OCI-LY7 (cell line): ENCODE measurements around the gene NUDT6. TPM values are rescaled to one million over a fixed set of nuclear protein-coding genes. Genes with fewer than 3 reads are reported as not detected.

ENCODE experiments used
- BruUV-seq: library from RNA; stranded (reverse); fragments of 400-500 nt; replicated peaks from 2 replicates; lab custom pipeline; 2021; lab: Mats Ljungman, UMichigan
- CTCF ChIA-PET: fragments of 300-600 bp; sonication (Branson Sonifier 250); formaldehyde crosslinking; loops from one replicate; lab custom pipeline; 2022; ENCODE audit warnings: antibody characterized with exemption; ENCODE audit not compliant: unreplicated experiment; lab: Charles Lee
- POLR2A ChIA-PET: fragments of 300-600 bp; sonication (Branson Sonifier 250); formaldehyde crosslinking; loops from one replicate; lab custom pipeline; 2022; ENCODE audit warnings: antibody characterized with exemption; lab: Charles Lee
- DNase-seq: peaks from one replicate; pipeline ENCODE4 v3.0.0-alpha.2; 2015; ENCODE audit warnings: low spot score
- H2AFZ ChIP-seq: fragments of 200-600 bp; sonication (generic), shearing (Covaris generic); 2 replicates; pipeline ENCODE4 v1.6.1; 2014; ENCODE audit warnings: mild to moderate bottlenecking, antibody characterized with exemption, low read length, moderate library complexity
- H3K27ac ChIP-seq: fragments of 200-600 bp; sonication (generic); 2 replicates; pipeline ENCODE4 v1.5.1; 2014; ENCODE audit warnings: mixed run types, low read depth, mild to moderate bottlenecking, moderate library complexity, low read length, inconsistent platforms; ENCODE audit not compliant: poor library complexity, severe bottlenecking
- H3K36me3 ChIP-seq: fragments of 200-600 bp; sonication (generic); 2 replicates; pipeline ENCODE4 v1.6.1; 2014; ENCODE audit warnings: mild to moderate bottlenecking, antibody characterized with exemption, low read length, moderate library complexity, mixed read lengths; ENCODE audit not compliant: insufficient read depth
- H3K4me1 ChIP-seq: fragments of 200-600 bp; sonication (generic); 2 replicates; pipeline ENCODE4 v1.5.1; 2014; ENCODE audit warnings: mild to moderate bottlenecking, low read length; ENCODE audit not compliant: insufficient read depth, poor library complexity, severe bottlenecking
- H3K4me2 ChIP-seq: fragments of 200-600 bp; sonication (generic); 2 replicates; pipeline ENCODE4 v1.6.1; 2014; ENCODE audit warnings: mild to moderate bottlenecking, low read length
- H3K4me3 ChIP-seq: fragments of 200-600 bp; sonication (generic); 2 replicates; pipeline ENCODE4 v1.5.1; 2014; ENCODE audit warnings: mild to moderate bottlenecking, low read depth, low read length; ENCODE audit not compliant: poor library complexity, severe bottlenecking
- H3K79me2 ChIP-seq: fragments of 200-600 bp; sonication (generic); 2 replicates; pipeline ENCODE4 v1.6.1; 2016; ENCODE audit warnings: low read depth, mild to moderate bottlenecking, low read length, moderate library complexity, mixed read lengths; ENCODE audit not compliant: insufficient read depth
- H3K9me2 ChIP-seq: fragments of 200-600 bp; sonication (generic); 2 replicates; pipeline ENCODE4 v1.6.1; 2016; ENCODE audit warnings: mild to moderate bottlenecking, low read length, mixed read lengths; ENCODE audit not compliant: insufficient read depth
- H3K9me3 ChIP-seq: fragments of 200-600 bp; sonication (generic); 2 replicates; pipeline ENCODE4 v1.6.1; 2014; ENCODE audit warnings: mild to moderate bottlenecking, mixed run types, low read length, mixed read lengths
- H4K20me1 ChIP-seq: fragments of 200-600 bp; sonication (generic); 2 replicates; pipeline ENCODE4 v1.6.1; 2014; ENCODE audit warnings: mild to moderate bottlenecking, antibody characterized with exemption, low read length, moderate library complexity, mixed read lengths; ENCODE audit not compliant: insufficient read depth
- CTCF ChIP-seq: fragments of 200-600 bp; sonication (generic); conservative IDR thresholded peaks from 2 replicates; pipeline ENCODE4 v1.5.1; 2014; ENCODE audit warnings: mild to moderate bottlenecking, antibody characterized with exemption, low read length, moderate library complexity, mixed read lengths
- EZH2phosphoT487 ChIP-seq: fragments of 200-600 bp; sonication (generic); IDR thresholded peaks from 2 replicates; pipeline ENCODE4 v1.6.1; 2018; ENCODE audit warnings: low read depth, borderline replicate concordance, mild to moderate bottlenecking, mixed run types, antibody characterized with exemption, low read length, moderate library complexity, mixed read lengths
- intact Hi-C: fragments of 100-400 bp; cut with micrococcal nuclease; formaldehyde crosslinking; loops from one replicate; pipeline ENCODE4 v1.10.0; 2022; ENCODE audit not compliant: unreplicated experiment
- total RNA-seq, 2 experiments: library from RNA; depleted of rRNA in 1 of 2; stranded (reverse); fragments of >200 nt in 1 of 2; shearing (Covaris generic) in 1 of 2; gene quantifications; 2 replicates each; pipeline ENCODE4 v1.2.3, GENCODE V29; 2014 to 2022

Gene NUDT6
- total RNA-seq, 2 experiments from 2014 or later, result 15.9 to 18.3 TPM

- no peaks in the 10 kb centered on the region for H3K9me2 ChIP-seq
- no peaks in the 10 kb centered on the region for H4K20me1 ChIP-seq
- no peaks in the 10 kb centered on the region for H3K79me2 ChIP-seq
- no peak overlapping the region for H3K4me3 ChIP-seq
- no TSS peak for BruUV-seq
- no peaks in the 10 kb centered on the region for H3K36me3 ChIP-seq
- POLR2A ChIA-PET, result no interaction called here
- no peaks in the 10 kb centered on the region for H3K4me1 ChIP-seq
- no peak overlapping the region for H3K27ac ChIP-seq
- no peak for DNase-seq
- intact Hi-C loops, result no loop called here
- H2AFZ ChIP-seq, result no peak overlapping the region
- H3K9me3 ChIP-seq, result no peaks in the 10 kb centered on the region
- CTCF ChIA-PET, result no interaction called here
- TF ChIP-seq CTCF (no peak), EZH2phosphoT487 (no peak)
- no peak overlapping the region for H3K4me2 ChIP-seq
Measured at GRCh38 chr4:122967231-122967630, 44.8 kb upstream of the NUDT6 start.

GRCh38 chr4:122966201-122966600, 43.8 kb upstream of the NUDT6 start:
- Histone ChIP-seq H4K20me1 (no peaks in the 10 kb centered on the region), H3K4me2 (no peak overlapping the region), H3K79me2 (no peaks in the 10 kb centered on the region), H3K4me1 (no peaks in the 10 kb centered on the region), H3K4me3 (no peak overlapping the region), H3K9me2 (no peaks in the 10 kb centered on the region), H3K9me3 (no peaks in the 10 kb centered on the region), H3K36me3 (no peaks in the 10 kb centered on the region), H2AFZ (no peak overlapping the region), H3K27ac (no peak overlapping the region)
- BruUV-seq, result no TSS peak
- ChIA-PET CTCF (no interaction called here), POLR2A (no interaction called here)
- TF ChIP-seq CTCF, result no peak
- no peak for TF ChIP-seq EZH2phosphoT487
- intact Hi-C loops, result no loop called here
- no peak for DNase-seq

GRCh38 chr4:122963216-122963615, 40.8 kb upstream of the NUDT6 start:
- H3K9me2 ChIP-seq, result no peaks in the 10 kb centered on the region
- H3K79me2 ChIP-seq, result no peaks in the 10 kb centered on the region
- BruUV-seq, result no TSS peak
- no peaks in the 10 kb centered on the region for H3K9me3 ChIP-seq
- H3K4me2 ChIP-seq, result no peak overlapping the region
- no peak overlapping the region for H3K4me3 ChIP-seq
- DNase-seq, result no peak
- CTCF ChIA-PET, result no interaction called here
- TF ChIP-seq CTCF, result no peak
- no peak for TF ChIP-seq EZH2phosphoT487
- H4K20me1 ChIP-seq, result no peaks in the 10 kb centered on the region
- H3K4me1 ChIP-seq, result no peaks in the 10 kb centered on the region
- POLR2A ChIA-PET, result interaction anchor here (1.2 kb wide), 1 partner anchor 122 kb away, joined by 3 read pairs; no protein-coding TSS in a partner anchor
- no peak overlapping the region for H3K27ac ChIP-seq
- intact Hi-C loops, result no loop called here
- H3K36me3 ChIP-seq, result no peaks in the 10 kb centered on the region
- no peak overlapping the region for H2AFZ ChIP-seq
